ENCODE data around the gene CNEP1R1.

- no peak for TF ChIP-seq CTCF (IDR thresholded peaks at IDR 0.05; ENCODE audit: insufficient read depth, low read length)
- TF ChIP-seq POLR2AphosphoS5 (IDR thresholded peaks at IDR 0.05; ENCODE audit: low read depth) = no peak
- TF ChIP-seq, protein P1, sequence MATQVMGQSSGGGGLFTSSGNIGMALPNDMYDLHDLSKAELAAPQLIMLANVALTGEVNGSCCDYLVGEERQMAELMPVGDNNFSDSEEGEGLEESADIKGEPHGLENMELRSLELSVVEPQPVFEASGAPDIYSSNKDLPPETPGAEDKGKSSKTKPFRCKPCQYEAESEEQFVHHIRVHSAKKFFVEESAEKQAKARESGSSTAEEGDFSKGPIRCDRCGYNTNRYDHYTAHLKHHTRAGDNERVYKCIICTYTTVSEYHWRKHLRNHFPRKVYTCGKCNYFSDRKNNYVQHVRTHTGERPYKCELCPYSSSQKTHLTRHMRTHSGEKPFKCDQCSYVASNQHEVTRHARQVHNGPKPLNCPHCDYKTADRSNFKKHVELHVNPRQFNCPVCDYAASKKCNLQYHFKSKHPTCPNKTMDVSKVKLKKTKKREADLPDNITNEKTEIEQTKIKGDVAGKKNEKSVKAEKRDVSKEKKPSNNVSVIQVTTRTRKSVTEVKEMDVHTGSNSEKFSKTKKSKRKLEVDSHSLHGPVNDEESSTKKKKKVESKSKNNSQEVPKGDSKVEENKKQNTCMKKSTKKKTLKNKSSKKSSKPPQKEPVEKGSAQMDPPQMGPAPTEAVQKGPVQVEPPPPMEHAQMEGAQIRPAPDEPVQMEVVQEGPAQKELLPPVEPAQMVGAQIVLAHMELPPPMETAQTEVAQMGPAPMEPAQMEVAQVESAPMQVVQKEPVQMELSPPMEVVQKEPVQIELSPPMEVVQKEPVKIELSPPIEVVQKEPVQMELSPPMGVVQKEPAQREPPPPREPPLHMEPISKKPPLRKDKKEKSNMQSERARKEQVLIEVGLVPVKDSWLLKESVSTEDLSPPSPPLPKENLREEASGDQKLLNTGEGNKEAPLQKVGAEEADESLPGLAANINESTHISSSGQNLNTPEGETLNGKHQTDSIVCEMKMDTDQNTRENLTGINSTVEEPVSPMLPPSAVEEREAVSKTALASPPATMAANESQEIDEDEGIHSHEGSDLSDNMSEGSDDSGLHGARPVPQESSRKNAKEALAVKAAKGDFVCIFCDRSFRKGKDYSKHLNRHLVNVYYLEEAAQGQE (IDR thresholded peaks at IDR 0.05; ENCODE audit: insufficient replicate concordance, low read depth) = no peak
- TF ChIP-seq GABPA (IDR thresholded peaks at IDR 0.05; ENCODE audit: low read depth) = no peak
- TF ChIP-seq SPI1 (IDR thresholded peaks at IDR 0.05; ENCODE audit: borderline replicate concordance, low read depth) = no peak
Observed at GRCh38 chr16:50047864-50048263, 22.8 kb downstream of the CNEP1R1 start.

Measured in HL-60 (cell line).